ENCODE results near the gene ACSM4.

ACSM4 gene

DNA sequence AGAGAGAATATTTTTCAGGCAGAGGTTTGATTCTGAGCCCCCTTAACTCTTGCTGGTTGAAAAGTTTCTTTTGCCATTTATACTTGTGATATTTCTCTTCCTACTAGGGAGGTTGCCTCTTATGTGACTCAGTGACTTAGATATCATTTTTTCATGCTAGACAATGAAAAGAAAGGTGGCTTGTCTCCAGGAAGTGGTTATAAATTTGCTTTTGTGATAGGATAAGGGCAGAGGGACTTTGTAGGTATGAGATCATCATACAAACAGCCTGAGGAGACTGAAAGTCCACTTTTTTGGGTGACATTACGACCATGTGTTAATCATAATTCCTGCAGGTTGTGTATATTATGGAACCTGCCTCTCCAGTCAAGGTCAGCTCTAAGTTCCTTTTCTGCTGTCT is 35.8 kb downstream of the ACSM4 start:
- DNase-seq, result no peak

DNA sequence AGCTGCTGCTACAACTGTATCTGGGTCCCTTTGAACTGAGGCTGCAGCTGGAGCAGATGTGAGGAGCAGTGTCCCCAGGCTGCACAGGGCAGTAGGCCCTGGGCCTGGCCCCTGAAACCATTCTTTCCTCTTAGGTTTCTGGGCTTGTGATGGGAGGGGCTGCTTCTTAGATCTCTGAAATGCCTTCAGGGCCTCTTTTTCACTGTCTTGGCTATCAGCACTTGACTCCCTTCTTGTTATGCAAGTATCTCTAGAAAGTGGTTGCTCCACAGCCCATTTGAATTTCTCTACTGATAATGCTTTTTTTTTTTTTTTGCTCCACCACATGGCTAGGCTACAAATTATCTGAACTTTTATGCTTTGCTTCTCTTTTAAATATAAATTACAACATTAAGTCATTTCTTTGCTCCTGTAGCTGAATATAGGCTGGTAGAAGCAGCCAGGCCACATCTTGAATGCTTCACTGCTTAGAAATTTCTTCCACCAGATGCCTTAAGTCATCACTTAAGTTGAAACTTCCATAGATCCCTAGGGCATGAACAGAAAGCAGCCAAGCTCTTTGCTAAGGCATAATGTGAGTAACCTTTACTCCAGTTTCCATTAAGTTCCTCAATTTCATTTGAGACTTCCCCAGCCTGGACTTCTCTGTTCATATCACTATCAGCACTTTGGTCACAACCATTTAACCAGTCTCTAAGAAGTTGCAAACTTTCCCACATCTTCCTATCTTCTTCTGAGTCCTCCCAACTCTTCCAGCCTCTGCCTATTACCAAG is 41.1 kb downstream of the ACSM4 start:
- no peak for DNase-seq

DNA sequence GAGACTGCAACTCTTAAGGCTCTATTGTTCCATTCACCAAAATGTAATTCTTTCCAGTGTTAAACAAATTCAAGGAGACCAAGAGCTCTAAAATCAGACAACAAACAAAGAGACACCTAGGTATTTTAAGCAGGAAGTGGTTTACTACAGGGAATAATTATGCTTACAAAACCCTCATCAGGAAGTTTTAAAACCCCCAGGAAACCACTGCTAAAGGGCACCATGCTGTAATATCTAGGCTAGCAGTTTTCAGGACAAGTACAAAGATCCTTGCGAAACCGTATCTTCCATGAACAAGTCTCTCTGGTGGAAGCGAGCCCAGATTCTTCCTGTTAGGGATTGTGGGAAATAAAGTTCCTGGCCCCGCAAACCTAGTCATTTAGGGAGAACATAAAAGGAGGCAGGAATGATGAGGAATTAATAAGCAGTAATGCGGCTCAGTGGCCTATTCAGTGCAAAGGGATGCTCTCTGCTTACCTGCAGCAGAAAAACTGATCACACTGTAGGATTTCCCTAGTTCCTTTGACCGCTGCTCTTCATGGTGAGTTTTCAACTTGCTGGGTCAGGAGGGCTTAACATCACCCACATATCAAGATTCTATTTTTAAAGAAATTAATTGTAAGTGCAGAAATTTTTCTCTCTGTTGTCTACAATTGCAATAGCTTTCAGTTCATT is 42.8 kb downstream of the ACSM4 start:
- DNase-seq, result no peak

DNA sequence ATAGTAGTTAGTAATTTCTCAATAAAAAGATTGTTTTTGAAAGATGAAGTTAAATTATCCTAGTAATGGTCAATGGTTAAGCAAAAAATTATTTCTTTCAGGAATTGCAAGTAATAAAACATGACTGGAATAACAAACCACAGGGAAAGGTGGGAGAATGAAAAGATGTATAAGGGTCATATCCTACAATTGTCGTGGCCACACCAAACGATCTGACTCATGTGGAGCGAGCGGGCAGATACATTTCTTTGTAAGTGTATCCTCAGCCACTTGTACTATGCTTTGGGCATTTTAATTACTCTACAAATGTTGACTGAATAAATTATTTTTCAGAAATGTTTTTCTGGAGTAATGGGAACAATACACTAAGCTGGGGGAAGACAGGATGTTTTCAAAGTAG is 45.5 kb downstream of the ACSM4 start:
- DNase-seq, result no peak

DNA sequence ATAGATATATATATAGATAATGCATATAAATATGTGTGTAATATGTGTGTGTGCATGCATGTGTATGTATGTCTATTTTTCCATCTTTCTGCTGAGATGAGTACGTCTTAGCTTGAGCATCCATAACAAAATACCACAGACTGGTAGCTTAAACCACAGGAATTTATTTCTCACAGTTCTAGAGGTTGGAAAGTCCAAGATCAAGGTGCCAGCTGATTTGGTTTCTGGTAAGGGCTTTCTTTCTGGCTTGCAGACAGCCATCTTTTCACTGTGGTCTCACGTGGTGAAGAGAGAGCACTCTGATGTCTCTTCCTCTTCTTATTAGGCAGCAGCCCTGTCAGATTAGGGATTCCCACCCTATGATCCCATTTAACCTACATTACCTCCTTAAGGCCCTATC is 47.3 kb downstream of the ACSM4 start:
- no peak for DNase-seq

DNA sequence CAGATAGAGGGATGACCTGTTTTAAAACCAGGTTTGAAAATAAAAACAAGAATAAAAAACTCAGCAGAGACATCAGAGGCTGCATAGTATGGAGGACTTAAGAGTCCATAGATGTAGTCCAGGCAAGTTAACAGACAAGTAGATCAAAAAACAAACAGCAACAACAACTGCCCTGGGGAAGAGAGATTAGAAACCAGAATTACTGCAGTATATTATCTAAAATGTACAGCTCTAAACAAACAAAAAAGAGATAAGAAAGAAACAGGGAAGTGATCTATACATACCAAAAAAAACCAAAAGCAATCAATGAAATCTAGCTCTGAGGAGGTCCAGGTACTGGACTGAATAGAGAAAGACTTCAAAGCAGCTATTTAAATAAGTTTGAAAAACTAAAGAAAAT is 48.8 kb downstream of the ACSM4 start:
- no peak for DNase-seq

DNA sequence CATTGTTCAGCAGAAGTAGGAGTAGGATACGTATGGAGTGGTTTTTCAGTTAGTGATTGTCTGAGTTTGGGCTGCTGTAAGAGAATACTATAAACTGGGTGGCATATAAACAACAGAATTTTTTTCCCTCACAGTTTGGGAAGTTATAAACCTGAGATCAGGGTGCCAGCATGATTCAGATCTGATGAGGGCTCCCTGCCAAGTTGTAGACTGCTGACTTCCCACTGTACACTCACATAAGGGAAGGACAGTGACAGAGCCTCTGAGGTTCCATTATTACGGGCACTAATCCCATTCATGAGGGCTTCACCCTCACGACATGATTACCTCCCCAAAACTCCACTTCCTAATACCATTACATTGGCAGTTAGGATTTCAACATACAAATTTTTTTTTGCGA is 50.7 kb downstream of the ACSM4 start:
- no peak for DNase-seq

DNA sequence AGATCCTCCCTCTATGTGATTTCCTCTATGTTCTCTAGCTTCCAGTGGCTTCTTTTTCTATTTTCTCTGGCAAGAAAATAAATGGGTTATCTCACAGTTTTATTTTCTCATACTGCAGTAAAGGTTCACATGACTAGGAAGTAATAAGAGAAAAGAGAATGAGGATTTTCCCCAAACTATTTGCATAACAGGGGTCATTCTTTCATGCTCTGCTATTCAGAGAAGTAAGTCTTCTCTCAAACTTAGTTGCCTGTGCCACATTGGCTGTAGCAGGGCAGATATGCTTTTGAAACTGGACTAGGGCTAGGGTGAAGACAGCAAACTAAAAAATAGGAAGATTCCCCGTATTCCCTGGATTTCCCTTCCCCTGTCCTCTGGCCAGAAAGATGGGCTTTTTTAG is 57.4 kb downstream of the ACSM4 start:
- DNase-seq, result no peak

DNA sequence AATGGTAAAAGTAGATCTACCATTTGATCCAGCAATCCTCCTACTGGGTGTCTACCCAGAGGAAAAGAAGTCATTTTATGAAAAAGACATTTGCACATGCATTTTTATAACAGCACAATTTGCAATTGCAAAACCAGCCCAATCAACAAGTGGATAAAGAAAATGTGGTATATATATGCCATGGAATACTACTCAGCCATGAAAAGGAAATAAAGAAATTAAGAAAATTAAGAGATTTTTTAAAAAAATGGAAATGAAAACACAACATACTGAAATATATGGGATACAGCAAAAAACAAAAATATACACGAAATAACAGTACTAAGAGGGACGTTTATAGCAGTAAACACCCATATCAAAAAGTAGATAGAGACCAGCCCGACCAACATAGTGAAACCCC is 58.9 kb downstream of the ACSM4 start:
- DNase-seq, result no peak

DNA sequence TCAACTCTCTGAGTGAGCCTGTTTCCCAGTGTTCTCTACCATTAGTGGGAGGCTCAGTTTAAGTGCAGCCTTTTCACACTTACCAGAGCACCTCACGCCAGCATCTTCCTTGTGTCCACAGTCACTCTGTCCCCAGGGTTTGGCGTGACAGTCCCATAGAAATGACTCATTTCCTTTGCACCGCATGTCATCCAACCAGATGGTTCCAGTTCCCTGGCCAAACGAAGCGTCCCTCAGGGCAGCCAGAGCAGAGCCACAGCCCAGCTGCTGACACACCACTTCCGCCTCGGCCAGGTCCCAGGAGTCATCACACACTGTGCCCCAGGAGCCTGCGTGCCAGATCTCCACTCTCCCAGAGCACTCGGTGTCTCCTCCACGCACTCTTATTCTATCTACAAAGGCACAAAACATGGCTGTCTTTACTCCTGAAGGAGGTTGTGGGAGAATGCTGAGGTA is 65.4 kb downstream of the ACSM4 start:
- DNase-seq, result no peak

DNA sequence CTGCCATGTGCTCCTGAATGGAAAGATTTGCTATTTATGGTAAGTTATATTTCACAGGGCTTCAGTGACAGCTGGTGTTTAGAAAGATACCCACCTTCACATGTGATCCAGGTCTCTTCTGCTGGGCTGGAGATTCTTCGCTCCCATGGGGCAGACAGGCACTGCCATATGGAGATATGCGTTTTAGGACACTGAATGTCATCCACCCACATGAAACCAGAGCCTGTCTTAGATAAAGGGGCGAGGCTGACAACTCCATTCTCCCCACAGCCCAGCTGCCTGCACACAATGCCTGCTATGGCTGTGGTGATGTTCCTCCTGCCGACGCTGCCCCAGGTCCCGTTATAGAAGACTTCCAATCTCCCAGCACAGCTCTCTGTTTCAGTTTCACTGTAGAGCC is 69.4 kb downstream of the ACSM4 start:
- DNase-seq, result no peak

DNA sequence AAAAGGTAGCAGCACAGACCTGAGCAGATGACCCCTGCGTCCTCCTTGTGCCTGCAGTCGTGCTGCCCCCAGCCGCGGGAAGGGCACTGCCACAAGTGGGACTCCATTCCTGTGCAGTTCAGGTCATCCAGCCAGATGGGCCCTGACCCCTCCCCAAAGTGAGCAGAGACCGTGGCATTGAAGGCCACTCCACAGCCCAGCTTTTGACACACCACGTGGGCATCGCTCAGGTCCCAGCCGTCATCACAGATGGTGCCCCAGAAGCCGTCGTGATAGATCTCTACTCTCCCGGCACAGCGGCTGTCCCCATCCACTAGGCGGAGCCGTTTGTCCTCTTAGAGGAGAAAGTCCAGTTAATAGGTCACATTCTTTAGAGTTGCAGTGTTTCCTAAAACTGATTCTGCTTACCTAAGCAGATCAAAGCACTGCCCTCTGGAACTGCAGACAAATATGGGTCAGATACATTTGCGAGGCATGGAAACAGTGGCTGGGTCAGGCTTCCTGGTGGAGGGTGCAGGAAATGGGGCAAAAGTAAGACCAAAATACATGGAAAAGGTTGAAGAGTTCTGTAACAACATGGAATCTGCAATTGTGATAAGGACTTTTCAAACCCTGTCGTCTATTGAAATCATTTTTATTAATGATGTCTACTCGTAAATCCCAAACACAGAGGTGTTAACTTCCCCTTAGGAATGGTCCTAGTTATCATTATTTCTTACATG is 70.7 kb downstream of the ACSM4 start:
- DNase-seq, result no peak

DNA sequence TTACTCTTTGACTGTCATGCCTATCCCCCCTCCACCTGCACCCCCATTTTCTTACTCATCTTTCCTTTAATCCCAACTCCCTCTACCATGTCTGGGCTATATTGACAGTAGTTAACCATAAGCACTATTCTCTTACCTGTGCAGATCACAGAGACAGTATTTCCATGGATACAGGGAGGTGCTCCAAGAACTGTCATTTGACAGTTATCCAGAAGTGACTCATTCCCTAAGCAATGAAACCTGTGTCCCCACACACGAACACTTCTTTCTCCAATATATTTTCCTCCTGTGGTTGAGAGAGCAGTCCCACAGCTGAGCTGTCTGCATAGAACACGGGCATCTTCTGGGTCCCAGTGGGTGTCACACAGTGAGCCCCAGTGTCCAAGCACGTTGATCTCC is 71.3 kb downstream of the ACSM4 start:
- no peak for DNase-seq

DNA sequence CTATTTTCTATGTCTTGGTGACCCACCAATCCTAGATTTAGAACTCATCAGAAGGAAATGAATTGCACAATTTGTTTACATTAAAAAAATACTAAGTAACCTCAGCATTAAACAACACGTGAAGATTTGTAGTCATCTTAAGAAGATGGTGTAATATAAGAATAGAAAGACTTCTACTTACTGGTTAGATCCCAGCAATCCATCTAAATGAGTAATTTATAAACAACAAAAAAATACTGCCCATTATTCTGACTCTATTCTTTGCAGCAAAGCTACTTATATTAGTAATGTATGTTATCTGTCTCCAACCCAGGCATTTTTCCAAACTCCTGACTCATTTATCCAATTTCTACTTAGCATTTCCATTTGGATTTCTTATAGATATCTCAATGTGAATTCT is 72.3 kb downstream of the ACSM4 start:
- no peak for DNase-seq

Measured in cerebellar nuclear complex (tissue), 1 donor.